ENCODE data around the gene EFCAB12.

DNA sequence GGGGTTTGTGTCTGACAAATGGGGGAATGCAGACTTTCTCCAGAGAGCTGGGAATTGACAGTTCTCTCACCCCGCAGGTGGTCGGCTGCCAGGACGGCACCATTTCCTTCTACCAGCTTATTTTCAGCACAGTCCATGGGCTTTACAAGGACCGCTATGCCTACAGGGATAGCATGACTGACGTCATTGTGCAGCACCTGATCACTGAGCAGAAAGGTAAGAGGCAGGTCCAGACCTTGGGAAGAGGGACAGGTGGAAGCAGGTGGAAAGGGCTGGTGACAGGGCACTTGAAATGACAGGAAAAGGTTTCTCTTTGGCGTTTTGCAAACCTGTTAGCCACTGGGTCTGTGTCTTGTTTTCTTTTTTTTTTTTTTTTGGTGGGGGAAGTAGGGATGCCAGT is 48.1 kb upstream of the EFCAB12 start:
- TF ChIP-seq, protein P1, sequence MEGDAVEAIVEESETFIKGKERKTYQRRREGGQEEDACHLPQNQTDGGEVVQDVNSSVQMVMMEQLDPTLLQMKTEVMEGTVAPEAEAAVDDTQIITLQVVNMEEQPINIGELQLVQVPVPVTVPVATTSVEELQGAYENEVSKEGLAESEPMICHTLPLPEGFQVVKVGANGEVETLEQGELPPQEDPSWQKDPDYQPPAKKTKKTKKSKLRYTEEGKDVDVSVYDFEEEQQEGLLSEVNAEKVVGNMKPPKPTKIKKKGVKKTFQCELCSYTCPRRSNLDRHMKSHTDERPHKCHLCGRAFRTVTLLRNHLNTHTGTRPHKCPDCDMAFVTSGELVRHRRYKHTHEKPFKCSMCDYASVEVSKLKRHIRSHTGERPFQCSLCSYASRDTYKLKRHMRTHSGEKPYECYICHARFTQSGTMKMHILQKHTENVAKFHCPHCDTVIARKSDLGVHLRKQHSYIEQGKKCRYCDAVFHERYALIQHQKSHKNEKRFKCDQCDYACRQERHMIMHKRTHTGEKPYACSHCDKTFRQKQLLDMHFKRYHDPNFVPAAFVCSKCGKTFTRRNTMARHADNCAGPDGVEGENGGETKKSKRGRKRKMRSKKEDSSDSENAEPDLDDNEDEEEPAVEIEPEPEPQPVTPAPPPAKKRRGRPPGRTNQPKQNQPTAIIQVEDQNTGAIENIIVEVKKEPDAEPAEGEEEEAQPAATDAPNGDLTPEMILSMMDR (IDR thresholded peaks at IDR 0.05): no peak
- no peak for TF ChIP-seq POLR2A (IDR thresholded peaks at IDR 0.05)
